Left lobe of liver (tissue), 2 donors: ENCODE measurements around the gene GALNT10. TPM values are rescaled to one million over a fixed set of nuclear protein-coding genes. Genes with fewer than 3 reads are reported as not detected.

Experiments
- ATAC-seq: fragments of 200-7000 bp; cut with Tn5 transposase; one replicate; pipeline ENCODE4 v1.9.1; 2020; ENCODE audit warnings: mild to moderate bottlenecking, moderate library complexity
- DNase-seq: peaks from one replicate; pipeline ENCODE4 v3.0.0-alpha.2; 2020; ENCODE audit warnings: low spot score
- total RNA-seq: library from RNA; stranded (reverse); gene quantifications from one replicate; pipeline ENCODE4 v1.2.1, GENCODE V29; 2021
- donor health status: DM: no; HTN: no; CAD: no; lungs with moderate emphysema.
- donor health status: DM: no; HTN: yes; CAD: no.

The GALNT10 gene
- total RNA-seq, 1 donor from 2014 or later = 7.8 TPM

- DNase-seq (no peak), ATAC-seq (no peak)
Observed at GRCh38 chr5:154260224-154260927, 69.8 kb downstream of the GALNT10 start.

GRCh38 chr5:154262342-154262741, 71.8 kb downstream of the GALNT10 start:
- ATAC-seq (no peak), DNase-seq (no peak)

- DNase-seq = no peak
- ATAC-seq = no peak
Observed at GRCh38 chr5:154264549-154265196, 74.1 kb downstream of the GALNT10 start.

- no peak for DNase-seq
- ATAC-seq = no peak
Observed at GRCh38 chr5:154265197-154265773, 74.8 kb downstream of the GALNT10 start.

GRCh38 chr5:154267516-154267915, 77.0 kb downstream of the GALNT10 start:
- no peak for ATAC-seq

GRCh38 chr5:154268073-154268472, 77.5 kb downstream of the GALNT10 start:
- DNase-seq (no peak), ATAC-seq (no peak)

More at GRCh38 chr5:154267516-154267915, 77.0 kb downstream of the GALNT10 start:
- DNase-seq = no peak

GRCh38 chr5:154269414-154269813, 78.9 kb downstream of the GALNT10 start:
- ATAC-seq (no peak), DNase-seq (no peak)

GRCh38 chr5:154271466-154271865, 80.9 kb downstream of the GALNT10 start:
- no peak for ATAC-seq
- no peak for DNase-seq

GRCh38 chr5:154271936-154272514, 81.5 kb downstream of the GALNT10 start:
- ATAC-seq (no peak), DNase-seq (no peak)

- ATAC-seq (peak; percentile 73), DNase-seq (peak; percentile 45)
Observed at GRCh38 chr5:154273028-154273617, 82.6 kb downstream of the GALNT10 start.

DNA sequence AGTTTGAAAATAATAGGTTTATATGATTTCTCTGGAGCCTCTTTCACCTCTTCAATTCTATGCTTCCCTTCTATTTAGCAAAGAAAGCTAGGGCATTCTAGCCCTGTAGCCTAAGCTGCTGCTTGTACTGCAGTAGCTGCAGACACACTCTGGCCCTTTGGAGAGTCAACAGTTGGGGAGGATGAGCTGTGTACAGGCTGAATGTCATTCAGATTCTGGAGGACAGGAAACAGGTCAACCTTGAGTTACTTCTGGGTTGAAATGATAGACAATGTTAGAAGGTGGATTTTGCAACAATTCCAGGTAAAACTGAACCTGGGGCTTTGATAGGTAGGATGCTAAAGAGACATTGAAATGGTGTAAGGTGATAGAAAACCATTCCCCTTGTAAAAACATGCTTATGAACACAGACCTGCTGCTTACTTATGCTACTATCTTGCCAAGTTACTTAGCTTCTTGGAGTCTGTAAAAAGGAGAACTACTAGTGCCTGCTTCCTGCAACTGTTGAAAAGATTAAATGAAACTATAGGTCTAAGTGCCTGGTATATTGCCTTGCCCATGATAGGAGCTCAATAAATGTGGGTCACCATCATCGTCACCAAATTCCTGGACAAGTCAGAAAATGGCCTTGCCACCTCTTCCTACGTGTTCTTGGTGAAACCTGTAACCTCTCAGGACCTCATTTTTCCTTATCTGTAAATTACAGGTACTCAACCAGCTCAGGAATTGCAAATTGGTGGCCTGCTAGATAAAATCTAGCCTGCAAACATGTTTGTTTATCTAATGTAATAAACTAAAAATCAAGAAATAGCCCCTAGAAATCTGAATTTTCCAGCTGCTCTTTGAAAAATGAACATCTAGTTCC, 83.7 kb downstream of the GALNT10 start:
- ATAC-seq = no peak
- DNase-seq = no peak

DNA sequence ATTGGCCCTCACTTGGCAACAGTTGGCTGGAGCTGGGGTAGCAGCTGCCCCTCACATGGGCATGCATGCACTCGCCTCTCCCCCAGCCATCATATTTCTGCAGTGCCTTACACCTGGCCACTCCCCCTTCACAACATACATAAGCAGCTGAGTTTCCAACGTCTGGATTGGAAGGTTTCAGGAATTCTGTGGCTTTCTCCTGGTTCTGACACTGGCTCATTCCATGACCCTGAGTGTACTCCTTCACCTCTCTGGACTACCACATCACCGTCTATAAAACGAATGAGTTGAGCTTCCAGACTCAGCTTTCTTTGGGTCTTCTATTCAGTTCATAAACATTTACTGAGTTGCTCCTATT, 84.3 kb downstream of the GALNT10 start:
- no peak for DNase-seq
- no peak for ATAC-seq

GRCh38 chr5:154275566-154275965, 85.0 kb downstream of the GALNT10 start:
- peak; percentile 32 for ATAC-seq
- DNase-seq = no peak

GRCh38 chr5:154276261-154276972, 85.9 kb downstream of the GALNT10 start:
- no peak for ATAC-seq
- DNase-seq = no peak

GRCh38 chr5:154276973-154277331, 86.4 kb downstream of the GALNT10 start:
- no peak for ATAC-seq
- DNase-seq = no peak

DNA sequence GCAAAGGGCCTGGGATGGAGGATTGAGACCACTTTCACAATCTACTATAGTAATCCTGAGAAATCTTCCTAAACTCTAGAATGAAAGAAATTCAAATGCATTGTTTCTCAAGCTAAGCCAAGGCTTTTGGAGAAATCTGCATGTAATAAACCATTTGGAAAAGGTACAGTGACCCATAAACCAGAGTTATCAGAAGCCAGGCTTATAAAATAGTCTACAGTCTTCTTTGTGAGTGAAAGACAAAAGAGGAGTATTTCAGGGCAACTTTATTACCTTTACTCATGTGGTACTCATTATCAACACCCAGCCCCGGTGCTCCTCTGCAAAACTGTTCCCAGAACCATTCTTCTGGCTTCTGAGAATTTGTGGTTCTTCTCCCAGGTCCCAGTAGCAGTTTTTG, 87.0 kb downstream of the GALNT10 start:
- ATAC-seq = no peak

GRCh38 chr5:154278186-154278585, 87.7 kb downstream of the GALNT10 start:
- DNase-seq = no peak

More for the DNA sequence above, 87.0 kb downstream of the GALNT10 start:
- no peak for DNase-seq

GRCh38 chr5:154278908-154279307, 88.4 kb downstream of the GALNT10 start:
- DNase-seq (no peak), ATAC-seq (no peak)

More at GRCh38 chr5:154278186-154278585, 87.7 kb downstream of the GALNT10 start:
- no peak for ATAC-seq

- no peak for ATAC-seq
- no peak for DNase-seq
Observed at GRCh38 chr5:154284433-154284832, 93.9 kb downstream of the GALNT10 start.
